Activated B cell treated with CpG ODN at 0.5 μM for 24 hours (primary cell): ENCODE data around the gene TBL2. TPM values are rescaled to one million over a fixed set of nuclear protein-coding genes. Genes with fewer than 3 reads are reported as not detected.
"Not testable (repeated sequence)": the region's sequence is repeated elsewhere in the genome, so short reads cannot be mapped to it uniquely, and the experiment has no call there.

Experiments used
- ATAC-seq: fragments of 200-7000 bp; cut with Tn5 transposase; one replicate; pipeline ENCODE4 v1.10.0; 2021; ENCODE audit warnings: low read depth, mild to moderate bottlenecking, moderate library complexity
- CTCF ChIA-PET: fragments of 350-600 bp; sonication (Branson Sonifier 250); formaldehyde crosslinking; loops from one replicate; lab custom pipeline; 2021; ENCODE audit warnings: antibody characterized with exemption; lab: Charles Lee
- POLR2A ChIA-PET: fragments of 350-600 bp; sonication (Branson Sonifier 250); formaldehyde crosslinking; loops from one replicate; lab custom pipeline; 2021; ENCODE audit warnings: antibody characterized with exemption; lab: Charles Lee
- DNase-seq: peaks from one replicate; pipeline ENCODE4 v3.0.0; 2022
- H3K27ac Mint-ChIP-seq: one replicate; pipeline ENCODE4 v1.8.0; 2020; ENCODE audit warnings: mixed read lengths
- H3K27me3 Mint-ChIP-seq: one replicate; pipeline ENCODE4 v1.8.0; 2021; ENCODE audit warnings: mixed read lengths
- H3K36me3 Mint-ChIP-seq: one replicate; pipeline ENCODE4 v1.8.0; 2021; ENCODE audit warnings: low read depth, mixed read lengths
- H3K4me1 Mint-ChIP-seq: one replicate; pipeline ENCODE4 v1.8.0; 2021; ENCODE audit warnings: mixed read lengths
- H3K4me3 Mint-ChIP-seq: one replicate; pipeline ENCODE4 v1.8.0; 2020; ENCODE audit warnings: mild to moderate bottlenecking, mixed read lengths
- H3K9me3 Mint-ChIP-seq: one replicate; pipeline ENCODE4 v1.8.0; 2020; ENCODE audit warnings: mixed read lengths
- intact Hi-C: fragments of 100-400 bp; cut with micrococcal nuclease; formaldehyde crosslinking; loops from one replicate; pipeline ENCODE4 v1.15.1; 2024
- total RNA-seq: library from RNA; stranded (reverse); gene quantifications from 2 replicates; pipeline ENCODE4 v1.2.3, GENCODE V29; 2022
- TF ChIP-seq, protein P1 (sequence below): fragments of 200-600 bp; IDR thresholded peaks from one replicate; pipeline ENCODE4 v1.8.0; 2022; ENCODE audit warnings: antibody characterized with exemption, mild to moderate bottlenecking

The TBL2 gene
- total RNA-seq, 1 donor from 2014 or later, result 33.5 TPM

DNA sequence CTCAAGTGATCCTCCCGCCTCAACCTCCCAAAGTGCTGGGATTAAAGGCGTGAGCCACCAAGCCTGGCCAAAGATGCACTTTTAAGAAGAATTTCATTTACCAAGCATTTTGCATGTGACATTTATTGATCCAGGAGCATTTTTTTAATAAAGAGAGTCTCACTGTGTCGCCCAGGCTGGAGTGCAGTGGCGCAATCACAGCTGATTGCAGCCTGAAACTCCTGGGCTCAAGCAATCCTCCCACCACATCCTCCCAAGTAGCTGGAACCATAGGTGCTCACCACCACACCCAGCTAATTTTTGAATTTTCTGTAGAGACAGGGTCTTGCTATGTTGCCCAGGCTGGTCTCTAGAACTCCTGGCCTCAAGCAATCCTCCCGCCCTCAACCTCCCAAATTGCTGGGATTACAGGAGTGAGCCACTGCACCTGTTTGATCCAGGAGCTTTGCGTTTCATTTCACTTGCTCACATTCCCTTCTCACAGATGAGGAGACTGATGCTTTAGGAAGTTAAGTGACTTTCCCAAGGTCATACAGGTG is 4.4 kb upstream of the TBL2 start:
- ChIA-PET CTCF (interaction anchor here (0.6 kb wide), 1 partner anchor 273 kb away, joined by 3 read pairs; no protein-coding TSS in a partner anchor), POLR2A (interaction anchor here (0.7 kb wide), 1 partner anchor 156 kb away, joined by 3 read pairs; no protein-coding TSS in a partner anchor)
- DNase-seq, result no peak
- no peak overlapping the region for H3K4me3 Mint-ChIP-seq
- no peaks in the 10 kb centered on the region for H3K9me3 Mint-ChIP-seq
- H3K27ac Mint-ChIP-seq, result no peak overlapping the region
- TF ChIP-seq, protein P1, sequence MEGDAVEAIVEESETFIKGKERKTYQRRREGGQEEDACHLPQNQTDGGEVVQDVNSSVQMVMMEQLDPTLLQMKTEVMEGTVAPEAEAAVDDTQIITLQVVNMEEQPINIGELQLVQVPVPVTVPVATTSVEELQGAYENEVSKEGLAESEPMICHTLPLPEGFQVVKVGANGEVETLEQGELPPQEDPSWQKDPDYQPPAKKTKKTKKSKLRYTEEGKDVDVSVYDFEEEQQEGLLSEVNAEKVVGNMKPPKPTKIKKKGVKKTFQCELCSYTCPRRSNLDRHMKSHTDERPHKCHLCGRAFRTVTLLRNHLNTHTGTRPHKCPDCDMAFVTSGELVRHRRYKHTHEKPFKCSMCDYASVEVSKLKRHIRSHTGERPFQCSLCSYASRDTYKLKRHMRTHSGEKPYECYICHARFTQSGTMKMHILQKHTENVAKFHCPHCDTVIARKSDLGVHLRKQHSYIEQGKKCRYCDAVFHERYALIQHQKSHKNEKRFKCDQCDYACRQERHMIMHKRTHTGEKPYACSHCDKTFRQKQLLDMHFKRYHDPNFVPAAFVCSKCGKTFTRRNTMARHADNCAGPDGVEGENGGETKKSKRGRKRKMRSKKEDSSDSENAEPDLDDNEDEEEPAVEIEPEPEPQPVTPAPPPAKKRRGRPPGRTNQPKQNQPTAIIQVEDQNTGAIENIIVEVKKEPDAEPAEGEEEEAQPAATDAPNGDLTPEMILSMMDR, result no peak
- peaks cover 12% of the 10 kb centered on the region for H3K4me1 Mint-ChIP-seq
- H3K27me3 Mint-ChIP-seq, result no peaks in the 10 kb centered on the region
- no peak for ATAC-seq
- intact Hi-C loops, result no loop called here
- H3K36me3 Mint-ChIP-seq, result peaks cover 2% of the 10 kb centered on the region

DNA sequence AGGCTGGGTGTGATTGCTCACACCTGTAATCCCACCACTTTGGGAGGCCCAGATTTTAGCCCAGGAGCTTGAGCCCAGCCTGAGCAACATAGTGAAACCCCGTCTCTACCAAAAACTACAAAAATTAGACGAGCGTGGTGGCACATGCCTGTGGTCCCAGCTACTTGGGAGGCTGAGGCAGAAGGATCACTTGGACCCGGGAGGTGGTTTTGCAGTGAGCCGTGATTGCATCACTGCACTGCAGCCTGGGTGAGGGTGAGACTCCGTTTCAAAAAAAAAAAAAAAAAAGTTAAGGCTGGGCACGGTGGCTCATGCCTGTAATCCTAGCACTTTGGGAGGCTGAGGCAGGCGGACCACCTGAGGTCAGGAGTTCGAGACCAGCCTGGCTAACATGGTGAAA is 2.6 kb upstream of the TBL2 start:
- H3K36me3 Mint-ChIP-seq, ATAC-seq, H3K4me3 Mint-ChIP-seq, H3K27me3 Mint-ChIP-seq, DNase-seq, CTCF ChIA-PET, intact Hi-C loops, H3K27ac Mint-ChIP-seq, H3K9me3 Mint-ChIP-seq: not testable (repeated sequence)
- POLR2A ChIA-PET, result interaction anchor here (1.5 kb wide), 1 partner anchor 24 kb away, joined by 4 read pairs; no protein-coding TSS in a partner anchor
- H3K4me1 Mint-ChIP-seq, result peaks cover 20% of the 10 kb centered on the region

DNA sequence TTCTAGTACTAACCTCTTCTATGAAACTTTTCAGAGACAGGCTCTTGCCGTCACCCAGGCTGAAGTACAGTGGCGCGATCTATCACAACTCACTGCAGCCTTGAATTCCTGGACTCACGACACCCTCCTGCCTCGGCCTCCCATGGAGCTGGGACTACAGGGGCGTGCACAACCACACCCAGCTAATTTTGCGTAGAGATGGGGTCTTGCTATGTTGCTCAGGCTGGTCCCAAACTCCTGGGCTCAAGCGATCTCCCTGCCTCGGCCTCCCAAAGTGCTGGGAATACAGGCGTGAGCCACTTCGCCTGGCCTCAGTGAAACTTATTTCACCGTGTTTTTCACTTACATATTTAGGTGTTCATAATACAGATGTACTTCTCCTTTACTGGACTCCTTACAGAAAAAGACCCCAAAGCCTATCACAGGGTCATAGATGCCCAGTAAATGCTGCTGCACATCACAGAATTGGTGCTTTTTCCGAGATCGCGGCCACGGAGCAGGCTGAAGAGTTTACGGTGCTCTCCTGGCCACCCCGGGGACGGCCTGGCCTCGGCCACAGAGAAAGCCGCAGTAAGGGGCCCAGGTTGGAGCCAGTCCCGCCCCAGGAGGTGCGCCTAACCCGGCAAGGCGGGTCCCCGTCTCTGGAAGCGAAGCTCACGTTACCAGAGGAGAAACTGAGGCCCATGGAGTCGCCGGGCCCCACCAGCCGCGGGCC is 595 bp downstream of the TBL2 start:
- intact Hi-C loops, result loop anchor here (1.0 to 2.0 kb wide), 7 partner anchors 11 to 161 kb away; partner anchors contain the start of genes ABHD11, BAZ1B, BCL7B and BUD23
- TF ChIP-seq, protein P1, result no peak
- no peak for ATAC-seq

DNA sequence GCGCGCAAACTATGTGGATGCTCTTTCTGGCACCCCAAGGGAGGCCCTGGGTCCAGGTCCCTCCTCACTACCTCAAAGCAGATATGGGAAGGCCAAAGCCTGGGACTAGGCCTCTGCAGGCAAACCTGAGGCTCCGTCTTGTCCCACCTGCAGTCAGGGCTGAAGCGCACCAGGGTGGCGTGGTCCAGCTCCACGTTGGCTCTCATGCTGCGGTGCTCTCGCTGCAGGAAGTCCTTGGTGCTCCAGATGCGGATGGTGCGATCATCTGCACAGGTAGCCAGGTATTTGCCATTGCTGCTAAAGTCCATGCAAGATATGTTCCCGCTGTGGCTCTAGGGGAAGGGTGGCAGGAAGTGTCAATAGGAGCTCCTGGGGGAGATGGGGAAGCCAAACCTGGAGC is 4.6 kb downstream of the TBL2 start:
- intact Hi-C loops, result no loop called here
- Mint-ChIP-seq H3K27ac (no peak overlapping the region), H3K4me3 (no peak overlapping the region), H3K4me1 (peaks cover 17% of the 10 kb centered on the region), H3K9me3 (no peaks in the 10 kb centered on the region), H3K36me3 (peaks cover 64% of the 10 kb centered on the region), H3K27me3 (no peaks in the 10 kb centered on the region)
- ChIA-PET CTCF (no interaction called here), POLR2A (interaction anchor here (0.6 kb wide), 1 partner anchor 107 kb away, joined by 3 read pairs; no protein-coding TSS in a partner anchor)
- TF ChIP-seq, protein P1, result no peak
- DNase-seq (no peak), ATAC-seq (no peak)

More for the DNA sequence above, 595 bp downstream of the TBL2 start:
- peak overlapping the region; percentile 90 for H3K4me3 Mint-ChIP-seq
- DNase-seq, result no peak
- H3K36me3 Mint-ChIP-seq, result peaks cover 26% of the 10 kb centered on the region
- H3K9me3 Mint-ChIP-seq, result no peaks in the 10 kb centered on the region
- CTCF ChIA-PET, result no interaction called here
- POLR2A ChIA-PET, result interaction anchor here (1.2 to 5.5 kb wide), 5 partner anchors 12 to 161 kb away, joined by 3 to 59 read pairs (median 10); partner anchors contain the start of genes ABHD11, BAZ1B and BCL7B
- H3K27me3 Mint-ChIP-seq, result no peaks in the 10 kb centered on the region
- H3K27ac Mint-ChIP-seq, result peak overlapping the region; percentile 82
- H3K4me1 Mint-ChIP-seq, result peaks cover 22% of the 10 kb centered on the region

DNA sequence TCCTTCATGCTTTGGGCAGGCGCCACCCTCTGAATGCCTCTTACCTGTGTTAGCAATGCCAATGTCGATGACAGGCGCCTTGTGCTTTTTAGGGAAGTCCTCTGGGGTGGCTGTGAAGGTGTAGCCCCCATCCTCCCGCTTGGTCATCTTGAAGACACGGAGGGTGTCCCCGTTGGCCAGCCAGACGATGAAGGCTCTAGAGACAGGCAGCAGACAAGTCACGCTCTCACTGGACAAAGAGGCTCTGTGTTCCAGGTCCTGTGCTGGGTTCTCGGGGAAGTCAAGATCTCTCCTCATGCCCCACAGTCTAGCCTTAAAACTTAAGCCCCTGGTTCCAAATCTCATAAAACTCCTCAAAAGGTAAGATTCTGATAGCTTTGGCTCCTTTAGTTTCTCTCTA is 5.1 kb downstream of the TBL2 start:
- H3K9me3 Mint-ChIP-seq, result no peaks in the 10 kb centered on the region
- DNase-seq, result no peak
- no peak for ATAC-seq
- POLR2A ChIA-PET, result no interaction called here
- peaks cover 14% of the 10 kb centered on the region for H3K4me1 Mint-ChIP-seq
- H3K4me3 Mint-ChIP-seq, result no peak overlapping the region
- CTCF ChIA-PET, result no interaction called here
- no peaks in the 10 kb centered on the region for H3K27me3 Mint-ChIP-seq
- peaks cover 63% of the 10 kb centered on the region for H3K36me3 Mint-ChIP-seq
- TF ChIP-seq, protein P1, result no peak
- H3K27ac Mint-ChIP-seq, result no peak overlapping the region
- intact Hi-C loops, result no loop called here
